OCI-LY3 (cell line): ENCODE data around the gene CPZ.
A peak's percentile ranks its signal among the peaks of the same experiment; 100 is the strongest.

Experiments used
- H2AFZ ChIP-seq: fragments of 200-600, 300-600 bp; shearing (Covaris generic); 2 replicates; pipeline ENCODE4 v1.6.0; 2014; ENCODE audit warnings: antibody characterized with exemption, low read depth, low read length
- H3K27ac ChIP-seq: fragments of 200-600, 300-600 bp; sonication (generic); 2 replicates; pipeline ENCODE4 v1.5.1; 2014; ENCODE audit warnings: mild to moderate bottlenecking, low read length, moderate library complexity, mixed read lengths
- H3K27me3 ChIP-seq: fragments of 200-600, 300-600 bp; sonication (generic); 2 replicates; pipeline ENCODE4 v1.6.1; 2014; ENCODE audit warnings: low read depth, low read length, mixed read lengths
- H3K36me3 ChIP-seq: fragments of 200-600, 300-600 bp; sonication (generic); replicated peaks from 2 replicates; pipeline ENCODE3; 2014; ENCODE audit warnings: low read depth, low read length, mixed read lengths
- H3K4me1 ChIP-seq: fragments of 300-600, 200-600 bp; sonication (generic); 2 replicates; pipeline ENCODE4 v1.6.1; 2014; ENCODE audit warnings: low read length, mixed read lengths
- H3K4me2 ChIP-seq: fragments of 200-600, 300-600 bp; sonication (generic); 2 replicates; pipeline ENCODE4 v1.6.1; 2014; ENCODE audit warnings: low read length, mixed read lengths
- H3K4me3 ChIP-seq: fragments of 300-600, 200-600 bp; sonication (generic); 2 replicates; pipeline ENCODE4 v1.5.1; 2014; ENCODE audit warnings: antibody characterized with exemption, mild to moderate bottlenecking, low read length, moderate library complexity
- H3K79me2 ChIP-seq: fragments of 300-600, 200-600 bp; shearing (Covaris generic); 2 replicates; pipeline ENCODE4 v1.6.1; 2014; ENCODE audit warnings: mild to moderate bottlenecking, low read length, mixed read lengths
- H3K9ac ChIP-seq: fragments of 300-600, 200-600 bp; shearing (Covaris generic); 2 replicates; pipeline ENCODE4 v1.6.0; 2014; ENCODE audit warnings: mild to moderate bottlenecking, low read length, moderate library complexity
- H3K9me3 ChIP-seq: fragments of 200-600, 300-600 bp; shearing (Covaris generic); 2 replicates; pipeline ENCODE4 v1.6.1; 2014; ENCODE audit warnings: low read length, mixed read lengths; ENCODE audit not compliant: insufficient read depth
- H4K20me1 ChIP-seq: fragments of 200-600, 300-600 bp; sonication (generic); 2 replicates; pipeline ENCODE4 v1.6.1; 2016; ENCODE audit warnings: low read length, mixed read lengths; ENCODE audit not compliant: insufficient read depth
- EZH2phosphoT487 ChIP-seq: fragments of 200-600 bp; shearing (Covaris generic); IDR thresholded peaks from 2 replicates; pipeline ENCODE4 v1.6.1; 2018; ENCODE audit warnings: antibody characterized with exemption, mixed run types, low read depth
- TF ChIP-seq, protein P1 (sequence below): fragments of 200-600, 300-600 bp; sonication (generic); IDR thresholded peaks from 2 replicates; pipeline ENCODE4 v1.5.1; 2014; ENCODE audit warnings: antibody characterized with exemption, low read length, low read depth

The CPZ gene

DNA sequence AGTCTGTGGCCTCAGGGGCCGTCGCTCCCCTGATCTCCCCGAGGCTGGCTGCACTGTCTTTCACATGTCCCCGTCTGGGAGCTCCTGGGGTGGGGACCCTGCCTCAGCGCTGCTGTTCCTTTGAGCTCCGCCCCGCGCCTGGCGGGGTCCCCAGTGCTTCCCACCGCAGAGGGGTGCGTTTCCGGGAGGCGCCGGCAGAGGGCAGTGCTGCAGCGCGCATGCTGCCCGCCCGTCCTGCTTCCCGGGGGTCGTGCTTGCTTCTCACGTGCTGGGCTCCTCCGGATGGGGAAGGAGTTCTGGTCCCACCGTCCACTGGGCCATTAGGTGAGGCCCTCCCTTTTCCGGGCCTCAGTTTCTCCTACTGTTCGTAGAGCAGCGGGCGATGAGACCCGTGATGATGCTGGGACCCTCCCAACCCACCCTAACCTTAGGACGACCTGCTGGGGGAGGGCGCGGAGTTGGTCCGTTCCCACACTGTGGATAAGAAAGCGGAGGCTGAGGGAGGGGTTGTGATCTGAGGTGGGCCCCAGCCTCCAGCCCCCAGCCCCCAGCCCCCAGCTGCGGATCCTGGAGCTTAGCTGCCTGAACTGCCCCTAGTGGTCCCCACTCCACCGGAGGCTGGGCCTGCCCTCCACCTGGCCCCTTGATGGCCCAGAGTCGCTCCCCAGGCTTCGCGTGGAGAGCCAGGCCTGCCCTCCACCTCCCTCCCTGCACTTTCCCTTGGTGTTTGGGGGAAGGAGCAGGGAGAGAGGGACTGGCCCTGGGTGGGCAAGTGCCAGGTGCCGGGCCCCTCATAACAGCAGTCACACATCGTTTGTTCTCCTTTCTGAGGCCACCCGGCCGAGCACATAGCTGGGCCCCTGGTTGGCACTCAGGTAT, 15.3 kb downstream of the CPZ start:
- Histone ChIP-seq H3K79me2 (no peaks in the 10 kb centered on the region), H4K20me1 (no peaks in the 10 kb centered on the region), H2AFZ (peak overlapping the region; percentile 36; the same call in 1 of the 2 replicates), H3K9ac (no peak overlapping the region), H3K27ac (no peak overlapping the region), H3K4me1 (peaks cover 13% of the 10 kb centered on the region), H3K4me3 (no peak overlapping the region), H3K27me3 (no peaks in the 10 kb centered on the region), H3K4me2 (peak overlapping the region; percentile 53), H3K36me3 (no peaks in the 10 kb centered on the region), H3K9me3 (no peaks in the 10 kb centered on the region)
- no peak for TF ChIP-seq EZH2phosphoT487
- TF ChIP-seq, protein P1, sequence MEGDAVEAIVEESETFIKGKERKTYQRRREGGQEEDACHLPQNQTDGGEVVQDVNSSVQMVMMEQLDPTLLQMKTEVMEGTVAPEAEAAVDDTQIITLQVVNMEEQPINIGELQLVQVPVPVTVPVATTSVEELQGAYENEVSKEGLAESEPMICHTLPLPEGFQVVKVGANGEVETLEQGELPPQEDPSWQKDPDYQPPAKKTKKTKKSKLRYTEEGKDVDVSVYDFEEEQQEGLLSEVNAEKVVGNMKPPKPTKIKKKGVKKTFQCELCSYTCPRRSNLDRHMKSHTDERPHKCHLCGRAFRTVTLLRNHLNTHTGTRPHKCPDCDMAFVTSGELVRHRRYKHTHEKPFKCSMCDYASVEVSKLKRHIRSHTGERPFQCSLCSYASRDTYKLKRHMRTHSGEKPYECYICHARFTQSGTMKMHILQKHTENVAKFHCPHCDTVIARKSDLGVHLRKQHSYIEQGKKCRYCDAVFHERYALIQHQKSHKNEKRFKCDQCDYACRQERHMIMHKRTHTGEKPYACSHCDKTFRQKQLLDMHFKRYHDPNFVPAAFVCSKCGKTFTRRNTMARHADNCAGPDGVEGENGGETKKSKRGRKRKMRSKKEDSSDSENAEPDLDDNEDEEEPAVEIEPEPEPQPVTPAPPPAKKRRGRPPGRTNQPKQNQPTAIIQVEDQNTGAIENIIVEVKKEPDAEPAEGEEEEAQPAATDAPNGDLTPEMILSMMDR, result peak; percentile 93

DNA sequence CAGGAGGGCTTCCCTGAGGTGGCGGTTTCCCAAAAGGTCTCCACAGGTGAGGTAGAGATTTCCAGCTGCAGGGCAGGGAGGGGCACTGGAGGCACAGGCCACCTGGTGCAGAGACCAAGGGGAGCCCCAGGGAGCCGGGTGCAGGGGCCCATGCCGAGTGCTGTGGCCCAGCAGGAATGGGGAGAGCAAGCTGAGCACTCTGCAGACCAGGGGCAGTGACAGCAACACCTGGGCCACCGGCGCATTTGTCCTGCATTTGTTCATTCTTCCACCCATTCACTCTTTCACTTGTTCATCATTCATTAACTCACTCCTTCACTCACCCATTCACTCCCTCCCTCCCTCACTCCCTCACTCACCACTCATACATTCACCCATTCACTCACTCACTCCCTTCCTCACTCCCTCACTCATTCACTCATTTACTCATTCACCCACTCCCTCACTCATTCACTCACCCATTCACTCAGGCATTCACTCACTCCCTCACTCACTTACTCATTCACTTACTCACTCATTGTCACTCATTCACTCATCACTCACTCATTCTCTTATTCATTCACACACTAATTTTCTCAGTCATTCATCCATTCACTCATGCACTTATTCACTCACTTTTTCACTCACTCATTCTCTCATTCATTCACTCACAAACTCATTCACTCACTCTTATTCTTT, 16.3 kb downstream of the CPZ start:
- H3K27me3 ChIP-seq, result no peaks in the 10 kb centered on the region
- H3K4me3 ChIP-seq, result no peak overlapping the region
- peak overlapping the region; percentile 53 for H3K4me2 ChIP-seq
- H3K79me2 ChIP-seq, result no peaks in the 10 kb centered on the region
- H3K36me3 ChIP-seq, result no peaks in the 10 kb centered on the region
- H2AFZ ChIP-seq, result no peak overlapping the region
- no peak overlapping the region for H3K27ac ChIP-seq
- no peak overlapping the region for H3K9ac ChIP-seq
- H3K4me1 ChIP-seq, result peaks cover 13% of the 10 kb centered on the region
- H3K9me3 ChIP-seq, result no peaks in the 10 kb centered on the region
- no peaks in the 10 kb centered on the region for H4K20me1 ChIP-seq
- TF ChIP-seq, protein P1, result no peak

DNA sequence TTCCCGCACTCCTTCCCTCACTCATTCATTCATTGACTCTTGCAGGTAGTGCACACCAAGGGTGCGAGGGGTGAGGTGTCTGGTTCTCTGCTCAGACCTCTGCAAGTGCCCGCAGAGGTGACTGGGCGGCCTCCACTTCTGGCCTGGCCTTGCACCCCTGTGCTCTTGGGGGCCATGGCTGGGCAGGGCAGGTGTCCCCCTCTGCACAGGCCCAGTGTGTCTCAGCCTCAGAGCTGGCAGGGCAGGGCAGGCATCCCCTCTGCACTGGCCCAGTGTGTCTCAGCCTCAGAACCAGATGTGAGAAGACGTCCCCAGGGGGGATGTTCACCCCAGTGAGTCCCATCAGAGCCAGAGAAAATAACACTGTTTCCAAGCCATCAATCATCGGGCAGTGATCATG, 16.8 kb downstream of the CPZ start:
- Histone ChIP-seq H3K27me3 (no peaks in the 10 kb centered on the region), H3K9ac (no peak overlapping the region), H3K27ac (no peak overlapping the region), H3K4me2 (no peak overlapping the region), H3K79me2 (no peaks in the 10 kb centered on the region), H3K4me3 (no peak overlapping the region), H3K36me3 (no peaks in the 10 kb centered on the region), H2AFZ (no peak overlapping the region), H4K20me1 (no peaks in the 10 kb centered on the region), H3K9me3 (no peaks in the 10 kb centered on the region), H3K4me1 (peaks cover 13% of the 10 kb centered on the region)
- TF ChIP-seq, protein P1, result no peak
- no peak for TF ChIP-seq EZH2phosphoT487

DNA sequence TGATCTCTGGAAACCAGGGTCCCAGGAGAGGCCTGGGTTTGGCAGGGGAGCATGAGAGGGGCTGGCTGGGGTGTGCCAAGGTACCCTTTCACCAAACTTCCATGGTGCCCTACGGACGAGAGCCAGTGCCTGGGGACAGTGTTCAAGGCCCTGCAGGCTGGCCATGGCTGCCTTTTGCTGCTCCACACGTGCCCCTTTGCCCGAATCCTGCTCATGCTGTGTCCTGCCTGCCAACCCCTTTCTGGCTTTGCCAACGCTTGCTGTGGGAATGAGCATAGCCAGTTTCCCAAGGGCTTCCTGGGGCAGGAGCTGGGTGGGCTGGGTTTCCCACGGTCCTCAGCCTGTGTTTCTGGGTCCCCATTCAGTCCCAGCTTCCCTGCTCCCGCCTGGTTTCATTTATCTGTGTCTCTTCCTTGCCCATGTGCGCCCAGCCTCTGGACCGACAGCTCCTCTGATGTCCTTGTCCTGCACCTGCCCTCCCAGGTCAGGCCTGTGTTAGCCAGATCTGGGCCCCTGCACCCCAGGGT, 17.3 kb downstream of the CPZ start:
- TF ChIP-seq, protein P1, result no peak
- no peak for TF ChIP-seq EZH2phosphoT487
- H3K27ac ChIP-seq, result no peak overlapping the region
- no peaks in the 10 kb centered on the region for H3K36me3 ChIP-seq
- peaks cover 13% of the 10 kb centered on the region for H3K4me1 ChIP-seq
- no peak overlapping the region for H2AFZ ChIP-seq
- H4K20me1 ChIP-seq, result no peaks in the 10 kb centered on the region
- no peaks in the 10 kb centered on the region for H3K27me3 ChIP-seq
- no peak overlapping the region for H3K4me2 ChIP-seq
- no peaks in the 10 kb centered on the region for H3K79me2 ChIP-seq
- H3K9ac ChIP-seq, result no peak overlapping the region
- no peaks in the 10 kb centered on the region for H3K9me3 ChIP-seq
- H3K4me3 ChIP-seq, result no peak overlapping the region
